PC-3 (cell line): ENCODE measurements around the gene IRGM.

ENCODE experiments used
- CTCF ChIP-seq: fragments of 300-600 bp; sonication (generic); conservative IDR thresholded peaks from 2 replicates; pipeline ENCODE4 v1.5.1; 2017; ENCODE audit warnings: antibody characterized with exemption, low read depth, mild to moderate bottlenecking, low read length
- EZH2 ChIP-seq: fragments of 300-600 bp; sonication (generic); IDR thresholded peaks from one replicate; pipeline ENCODE4 v1.6.1; 2017; ENCODE audit warnings: antibody characterized with exemption, mild to moderate bottlenecking, low read length; ENCODE audit not compliant: unreplicated experiment

- TF ChIP-seq CTCF (no peak), EZH2 (no peak)
Observed at GRCh38 chr5:150836703-150837102, 9.6 kb upstream of the IRGM start.
